Astrocyte (in vitro differentiated cells and primary cell): Measurements from ENCODE around the gene ANKRD36. TPM values are rescaled to one million over a fixed set of nuclear protein-coding genes. Genes with fewer than 3 reads are reported as not detected.
"Not testable (repeated sequence)": the region's sequence is repeated elsewhere in the genome, so short reads cannot be mapped to it uniquely, and the experiment has no call there.

ENCODE experiments used
- DNase-seq: peaks from one replicate; pipeline ENCODE4 v3.0.0-alpha.2; 2010; ENCODE audit warnings: low read depth
- FAIRE-seq: peaks from 2 replicates; lab custom pipeline; 2011; peaks lifted over from hg19 to GRCh38; lab: Jason Lieb, UNC
- H2AFZ ChIP-seq: 2 replicates; pipeline ENCODE4 v1.6.0; 2012; ENCODE audit warnings: low read depth, low read length, inconsistent platforms
- H3K27ac ChIP-seq: 2 replicates; pipeline ENCODE4 v1.5.1; 2011; ENCODE audit warnings: low read depth, low read length, inconsistent platforms
- H3K27me3 ChIP-seq: 2 replicates; pipeline ENCODE4 v1.6.0; 2011; ENCODE audit warnings: low read length, inconsistent platforms; ENCODE audit not compliant: insufficient read depth
- H3K36me3 ChIP-seq: 2 replicates; pipeline ENCODE4 v1.5.1; 2011; ENCODE audit warnings: low read length, inconsistent platforms; ENCODE audit not compliant: insufficient read depth
- H3K4me1 ChIP-seq: 2 replicates; pipeline ENCODE4 v1.5.1; 2011; ENCODE audit warnings: low read length, inconsistent platforms; ENCODE audit not compliant: insufficient read depth
- H3K4me2 ChIP-seq: 2 replicates; pipeline ENCODE4 v1.6.0; 2012; ENCODE audit warnings: low read length, inconsistent platforms
- H3K4me3 ChIP-seq: 2 replicates; pipeline ENCODE4 v1.5.1; 2011; ENCODE audit warnings: low read depth, mild to moderate bottlenecking, low read length, inconsistent platforms; ENCODE audit not compliant: insufficient read depth
- H3K79me2 ChIP-seq: 2 replicates; pipeline ENCODE4 v1.6.0; 2012; ENCODE audit warnings: mild to moderate bottlenecking, low read length, inconsistent platforms; ENCODE audit not compliant: insufficient read depth
- H3K9ac ChIP-seq: 2 replicates; pipeline ENCODE4 v1.6.0; 2012; ENCODE audit warnings: mild to moderate bottlenecking, low read length, inconsistent platforms
- H3K9me3 ChIP-seq: 2 replicates; pipeline ENCODE4 v1.5.1; 2012; ENCODE audit warnings: low read depth, mild to moderate bottlenecking, low read length, inconsistent platforms; ENCODE audit not compliant: insufficient read depth
- H4K20me1 ChIP-seq: 2 replicates; pipeline ENCODE4 v1.6.0; 2012; ENCODE audit warnings: low read length, inconsistent platforms; ENCODE audit not compliant: insufficient read depth
- H3K27ac Mint-ChIP-seq: one replicate; pipeline ENCODE4 v1.8.0; 2021; ENCODE audit warnings: mild to moderate bottlenecking, mixed read lengths; ENCODE audit not compliant: unreplicated experiment
- H3K27me3 Mint-ChIP-seq: one replicate; pipeline ENCODE4 v1.8.0; 2021; ENCODE audit warnings: low read depth, mixed read lengths; ENCODE audit not compliant: unreplicated experiment
- H3K36me3 Mint-ChIP-seq: one replicate; pipeline ENCODE4 v1.8.0; 2021; ENCODE audit warnings: low read depth, mixed read lengths; ENCODE audit not compliant: unreplicated experiment
- H3K4me1 Mint-ChIP-seq: one replicate; pipeline ENCODE4 v1.8.0; 2021; ENCODE audit warnings: low read depth, mixed read lengths; ENCODE audit not compliant: unreplicated experiment
- H3K4me3 Mint-ChIP-seq: one replicate; pipeline ENCODE4 v1.8.0; 2021; ENCODE audit warnings: mild to moderate bottlenecking, moderate library complexity, mixed read lengths; ENCODE audit not compliant: unreplicated experiment
- H3K9me3 Mint-ChIP-seq: one replicate; pipeline ENCODE4 v1.8.0; 2021; ENCODE audit warnings: mild to moderate bottlenecking, mixed read lengths; ENCODE audit not compliant: unreplicated experiment
- total RNA-seq: library from RNA; stranded (reverse); gene quantifications from 2 replicates; pipeline ENCODE4 v1.2.1, GENCODE V29; 2021

Gene ANKRD36
- total RNA-seq, 1 donor from 2014 or later = 21.5 TPM

DNA sequence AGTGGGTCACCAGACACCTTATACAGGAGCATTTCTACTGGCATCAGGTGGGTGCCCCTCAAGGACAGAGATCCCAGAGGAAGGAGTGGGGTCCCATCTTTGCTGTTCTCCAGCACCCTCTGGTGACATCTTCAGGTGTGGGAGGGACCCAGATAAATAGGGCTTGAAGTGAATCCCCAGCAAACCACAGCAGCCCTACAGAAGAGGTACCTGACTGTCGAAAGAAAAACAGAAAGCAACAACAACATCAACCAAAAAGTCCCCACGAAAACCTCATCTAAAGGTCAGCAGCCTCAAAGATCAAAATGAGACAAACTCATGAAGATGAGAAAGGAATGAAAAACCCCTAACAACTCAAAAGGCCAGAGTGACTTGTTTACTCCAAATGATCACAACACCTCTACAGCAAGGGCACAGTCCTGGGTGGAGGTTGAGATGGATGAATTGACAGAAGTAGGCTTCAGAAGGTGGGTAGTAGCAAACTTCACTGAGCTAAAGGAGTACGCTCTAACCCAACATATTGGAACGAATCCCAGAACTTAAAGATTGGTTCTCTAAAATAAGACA, 163.4 kb downstream of the ANKRD36 start:
- not testable (repeated sequence) for H3K79me2 ChIP-seq, H3K4me2 ChIP-seq, H3K4me1 ChIP-seq, FAIRE-seq, H2AFZ ChIP-seq, H3K27me3 ChIP-seq, H4K20me1 ChIP-seq, H3K36me3 ChIP-seq, H3K4me3 Mint-ChIP-seq, H3K4me3 ChIP-seq, H3K27me3 Mint-ChIP-seq, H3K9ac ChIP-seq, H3K36me3 Mint-ChIP-seq, H3K9me3 ChIP-seq, H3K4me1 Mint-ChIP-seq, H3K27ac ChIP-seq, DNase-seq, H3K9me3 Mint-ChIP-seq, H3K27ac Mint-ChIP-seq

DNA sequence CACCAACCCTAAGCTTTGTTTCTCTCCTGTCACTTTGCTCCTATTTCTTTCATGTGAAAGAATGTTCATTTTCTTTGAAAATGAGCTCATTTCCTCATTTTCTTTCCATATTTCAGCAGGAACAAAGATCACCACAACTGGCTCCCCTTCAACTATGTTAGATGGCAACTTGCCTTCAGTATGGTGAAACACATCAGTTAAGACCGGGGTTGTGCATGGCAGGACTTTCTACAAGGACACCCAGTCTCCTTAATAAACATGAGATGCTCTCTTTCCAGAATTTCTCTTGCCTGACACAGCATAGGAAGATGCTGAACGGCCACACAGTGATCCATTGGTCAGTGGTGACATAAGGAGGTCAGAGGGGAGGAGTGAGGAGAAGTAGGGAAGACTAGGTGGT, 172.2 kb downstream of the ANKRD36 start:
- not testable (repeated sequence) for H3K4me3 ChIP-seq

DNA sequence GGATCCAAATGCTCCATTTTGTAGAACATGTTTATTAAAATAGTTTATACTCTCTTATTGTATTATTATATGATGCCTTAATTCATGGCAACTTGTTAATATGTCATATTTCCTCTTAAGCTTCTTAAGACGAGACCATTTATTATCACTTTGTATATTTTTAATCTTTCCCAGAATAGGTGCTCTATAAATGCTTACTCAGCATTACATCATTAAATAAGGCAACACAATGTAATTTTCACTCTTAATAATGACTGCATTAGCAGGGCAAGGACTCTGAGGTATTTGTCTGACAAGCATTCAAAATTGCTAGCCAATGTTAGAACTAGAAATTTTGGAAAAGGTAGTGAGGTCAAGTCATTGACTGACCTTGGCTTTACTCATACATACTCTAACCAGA, 180.7 kb downstream of the ANKRD36 start:
- not testable (repeated sequence) for H3K27ac ChIP-seq, H3K36me3 Mint-ChIP-seq, H3K4me2 ChIP-seq, H3K27me3 ChIP-seq, H3K9me3 ChIP-seq, H3K9ac ChIP-seq, DNase-seq, H3K4me1 Mint-ChIP-seq, H3K79me2 ChIP-seq, H3K27me3 Mint-ChIP-seq, H3K27ac Mint-ChIP-seq, H3K9me3 Mint-ChIP-seq, H4K20me1 ChIP-seq, H3K4me1 ChIP-seq, H2AFZ ChIP-seq, FAIRE-seq, H3K4me3 Mint-ChIP-seq, H3K4me3 ChIP-seq, H3K36me3 ChIP-seq

More for the DNA sequence above, 172.2 kb downstream of the ANKRD36 start:
- not testable (repeated sequence) for H4K20me1 ChIP-seq, H3K27me3 ChIP-seq, H3K27ac Mint-ChIP-seq, DNase-seq, H3K36me3 Mint-ChIP-seq, H3K9ac ChIP-seq, H3K36me3 ChIP-seq, FAIRE-seq, H3K9me3 ChIP-seq, H3K4me3 Mint-ChIP-seq, H3K9me3 Mint-ChIP-seq, H3K27me3 Mint-ChIP-seq, H3K4me2 ChIP-seq, H3K4me1 ChIP-seq, H3K4me1 Mint-ChIP-seq, H3K27ac ChIP-seq, H3K79me2 ChIP-seq, H2AFZ ChIP-seq

Other genes starting within 250 kb of the ANKRD36 start
- 30.7 and 32.8 TPM in 2 replicates for gene SEMA4C, start 243.1 kb upstream of the ANKRD36 start, total RNA-seq
- gene FAM178B, start 126.6 kb upstream of the ANKRD36 start, total RNA-seq = not detected in 2 replicates
- 4.3 and 5.7 TPM in 2 replicates for gene FAHD2B, start 18.3 kb upstream of the ANKRD36 start, total RNA-seq